HepG2 (cell line): Measurements from ENCODE around the gene ADCY10.

Source experiments
- CEBPZ ChIP-seq: IDR thresholded peaks from 2 replicates; pipeline ENCODE4 v1.6.1; 2012; ENCODE audit warnings: low read length, improper control_type of control experiment
- CTCF ChIP-seq: sonication (generic); formaldehyde crosslinking; IDR thresholded peaks from 2 replicates; pipeline ENCODE4 v1.5.0; 2020; ENCODE audit warnings: mild to moderate bottlenecking, missing genetic modification reagents, moderate library complexity
- FLYWCH1 ChIP-seq: sonication (generic); formaldehyde crosslinking; IDR thresholded peaks from 2 replicates; pipeline ENCODE4 v1.8.1; 2023; ENCODE audit warnings: mild to moderate bottlenecking, missing genetic modification reagents
- KAT8 ChIP-seq: IDR thresholded peaks from 2 replicates; pipeline ENCODE4 v1.6.1; 2016; ENCODE audit warnings: missing genetic modification reagents, missing compliant biosample characterization
- MLLT10 ChIP-seq: sonication (generic); formaldehyde crosslinking; IDR thresholded peaks from 2 replicates; pipeline ENCODE4 v1.4.0; 2020; ENCODE audit warnings: missing genetic modification reagents
- MTA3 ChIP-seq: sonication (generic); formaldehyde crosslinking; IDR thresholded peaks from 2 replicates; pipeline ENCODE4 v1.4.0; 2020; ENCODE audit warnings: missing genetic modification reagents
- NR2F1 ChIP-seq, 2 experiments: fragments of 450-650 bp in 1 of 2; formaldehyde crosslinking in 1 of 2; IDR thresholded peaks; 2 replicates each; pipeline versions ENCODE4 v1.5.0 to v1.6.1; 2016 to 2020; ENCODE audit warnings: mild to moderate bottlenecking in 1 of 2, missing compliant biosample characterization in 1 of 2, missing genetic modification reagents in 1 of 2, moderate library complexity in 1 of 2
- NRL ChIP-seq: sonication (generic); formaldehyde crosslinking; IDR thresholded peaks from 2 replicates; pipeline ENCODE4 v1.5.0; 2020; ENCODE audit warnings: missing genetic modification reagents, mild to moderate bottlenecking, moderate library complexity, borderline replicate concordance
- ZNF703 ChIP-seq: sonication (generic); formaldehyde crosslinking; IDR thresholded peaks from 2 replicates; pipeline ENCODE4 v1.5.1; 2020; ENCODE audit warnings: missing genetic modification reagents, mild to moderate bottlenecking, moderate library complexity, borderline replicate concordance
- ZNF841 ChIP-seq: sonication (generic); formaldehyde crosslinking; IDR thresholded peaks from 2 replicates; pipeline ENCODE4 v1.8.1; 2023; ENCODE audit warnings: missing genetic modification reagents, borderline replicate concordance

GRCh38 chr1:167922023-167922422 is 8.1 kb upstream of the ADCY10 start:
- TF ChIP-seq NR2F1 (CRISPR knock-in tag; IDR thresholded peaks at IDR 0.05) (no peak), CTCF (CRISPR knock-in tag) (no peak), NRL (no peak), FLYWCH1 (no peak), MLLT10 (no peak), ZNF841 (CRISPR knock-in tag) (no peak), KAT8 (CRISPR knock-in tag) (no peak), CEBPZ (no peak), ZNF703 (CRISPR knock-in tag) (no peak), MTA3 (CRISPR knock-in tag) (no peak)
